Measurements from ENCODE around the gene BMP3.

The BMP3 gene

DNA sequence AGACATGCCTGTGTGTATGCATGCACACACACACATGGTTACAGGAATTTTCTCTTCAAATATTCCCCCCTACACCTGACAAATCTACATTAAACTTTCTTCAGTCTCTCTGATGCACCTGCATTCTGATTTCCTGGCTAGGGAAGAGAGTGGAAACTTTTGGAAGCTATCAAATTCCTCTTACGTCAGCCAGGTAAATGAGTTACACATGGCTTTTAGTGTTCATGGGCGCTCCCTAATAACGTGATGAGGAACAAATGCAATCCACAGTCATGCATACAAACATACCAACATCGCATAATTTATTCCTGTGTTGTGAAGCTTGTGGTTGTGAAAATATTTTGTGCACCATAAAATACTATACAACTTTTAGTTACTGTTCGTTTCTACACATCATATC is 34.9 kb downstream of the BMP3 start:
- Mint-ChIP-seq H3K9me3 (no peaks in the 10 kb centered on the region), H3K4me1 (no peaks in the 10 kb centered on the region), H3K27me3 (peaks cover 15% of the 10 kb centered on the region), H3K36me3 (no peaks in the 10 kb centered on the region), H3K27ac (no peak overlapping the region), H3K4me3 (no peak overlapping the region)

DNA sequence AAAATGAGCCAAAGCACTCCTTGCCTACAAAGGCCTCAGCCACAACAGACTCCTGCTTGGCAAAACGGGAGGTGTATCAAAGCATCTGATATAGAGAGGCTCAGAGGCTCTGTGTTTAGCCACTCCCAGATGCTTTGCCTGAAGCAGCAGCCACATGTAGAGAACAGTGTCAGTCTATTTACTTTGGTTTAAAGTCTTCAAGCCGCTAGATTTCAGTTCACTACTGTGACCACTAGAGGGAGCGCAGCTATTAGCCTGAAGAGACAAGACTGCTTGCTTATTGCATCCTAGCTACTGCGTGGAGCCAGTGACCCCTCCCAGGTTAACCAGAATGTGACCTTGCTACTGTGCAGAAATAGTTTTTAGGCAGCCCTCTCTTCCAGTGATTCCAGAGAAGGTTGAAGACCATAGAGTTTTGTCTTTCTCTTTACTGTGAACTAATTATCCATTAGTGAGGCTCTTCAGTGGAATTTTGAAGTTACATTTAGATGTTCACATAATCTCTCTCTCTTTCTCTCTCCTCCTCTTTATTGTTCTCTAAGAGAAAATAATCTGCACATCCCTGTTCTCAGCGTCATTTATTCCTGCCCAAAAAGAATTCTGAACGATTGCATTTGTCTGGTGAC is 39.3 kb downstream of the BMP3 start:
- H3K27me3 Mint-ChIP-seq: peaks cover 23% of the 10 kb centered on the region
- no peaks in the 10 kb centered on the region for H3K36me3 Mint-ChIP-seq
- H3K4me1 Mint-ChIP-seq: no peaks in the 10 kb centered on the region
- H3K27ac Mint-ChIP-seq: no peak overlapping the region
- no peak overlapping the region for H3K4me3 Mint-ChIP-seq
- no peaks in the 10 kb centered on the region for H3K9me3 Mint-ChIP-seq

DNA sequence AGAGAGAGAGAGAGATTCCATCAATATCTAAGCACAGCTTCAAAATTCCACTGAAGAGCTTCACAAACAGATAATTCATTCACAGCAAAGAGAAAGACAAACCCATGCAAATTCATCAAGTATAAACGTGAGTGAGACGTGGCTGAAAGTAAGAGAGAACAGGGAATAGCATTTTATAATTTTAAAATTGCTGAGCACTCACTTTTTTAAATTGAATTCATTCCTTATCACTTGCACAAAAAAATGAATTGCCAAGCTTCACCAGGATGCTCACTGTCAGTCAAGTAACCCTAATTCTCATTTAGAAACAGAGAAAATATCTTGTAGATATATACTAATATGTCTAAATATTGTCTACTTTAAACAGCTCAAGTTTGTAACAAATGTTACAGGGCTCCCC is 40.5 kb downstream of the BMP3 start:
- Mint-ChIP-seq H3K9me3 (no peaks in the 10 kb centered on the region), H3K36me3 (no peaks in the 10 kb centered on the region), H3K4me1 (no peaks in the 10 kb centered on the region), H3K27ac (no peak overlapping the region), H3K4me3 (no peak overlapping the region), H3K27me3 (peaks cover 19% of the 10 kb centered on the region)

DNA sequence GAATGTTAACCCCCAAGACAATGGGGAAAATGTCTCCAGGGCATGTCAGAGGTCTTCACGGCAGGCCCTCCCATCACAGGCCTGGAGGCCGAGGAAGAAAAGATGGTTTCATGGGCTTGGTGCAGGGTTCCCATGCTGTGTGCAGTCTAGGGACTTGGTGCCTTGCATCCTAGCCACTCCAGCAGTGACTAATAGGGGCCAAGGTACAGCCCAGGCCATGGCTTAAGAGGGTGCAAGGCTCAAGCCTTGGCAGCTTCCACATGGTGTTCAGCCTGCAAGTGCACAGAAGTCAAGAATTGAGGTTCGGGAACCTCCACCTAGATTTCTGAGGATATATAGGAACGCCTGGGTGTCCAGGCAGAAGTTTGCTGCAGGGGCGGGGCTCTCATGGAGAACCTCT is 50.6 kb downstream of the BMP3 start:
- H3K27me3 Mint-ChIP-seq: peaks cover 5% of the 10 kb centered on the region
- no peak overlapping the region for H3K4me3 Mint-ChIP-seq
- peaks cover 5% of the 10 kb centered on the region for H3K9me3 Mint-ChIP-seq
- H3K27ac Mint-ChIP-seq: no peak overlapping the region
- H3K4me1 Mint-ChIP-seq: no peaks in the 10 kb centered on the region
- no peaks in the 10 kb centered on the region for H3K36me3 Mint-ChIP-seq

DNA sequence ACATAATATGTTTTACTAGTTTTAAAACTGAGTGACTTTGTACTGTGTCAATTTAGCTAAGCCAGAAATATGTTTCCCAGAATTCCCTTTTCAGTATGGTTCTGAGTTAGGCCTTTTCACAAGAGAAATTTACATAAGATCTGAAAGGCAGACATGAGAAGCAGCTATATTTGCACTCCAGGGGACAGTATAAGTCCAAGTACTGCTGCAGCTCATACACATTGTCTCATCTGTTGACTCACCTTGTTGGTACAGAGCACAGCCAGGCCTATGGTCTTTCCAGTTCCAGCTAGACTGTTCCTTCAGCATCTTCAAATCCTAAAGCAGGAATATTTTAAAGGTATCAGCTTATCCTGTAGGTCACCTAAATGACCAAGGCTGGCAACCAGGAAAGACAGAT is 53.5 kb downstream of the BMP3 start:
- Mint-ChIP-seq H3K27ac (no peak overlapping the region), H3K9me3 (peaks cover 5% of the 10 kb centered on the region), H3K36me3 (no peaks in the 10 kb centered on the region), H3K4me3 (no peak overlapping the region), H3K27me3 (peaks cover 8% of the 10 kb centered on the region), H3K4me1 (no peaks in the 10 kb centered on the region)

DNA sequence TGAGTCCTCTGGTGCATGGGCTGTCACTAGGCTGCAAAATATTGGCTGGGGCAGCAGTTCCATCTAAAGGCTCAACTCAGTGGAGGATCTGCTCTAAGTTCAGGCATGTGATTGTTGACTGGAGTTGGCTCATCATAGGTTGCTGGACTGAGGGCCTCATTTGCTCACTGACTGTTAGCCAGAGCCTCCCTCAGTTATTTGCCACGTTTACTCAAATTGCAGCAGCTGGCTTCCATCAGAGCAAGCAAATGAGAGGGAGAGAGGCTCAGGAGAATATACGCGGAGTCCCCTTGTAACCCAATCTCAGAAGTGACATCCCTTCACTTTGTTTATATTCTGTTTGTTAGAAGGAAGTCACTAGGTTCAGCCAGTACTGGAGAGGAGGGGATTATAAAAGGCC is 54.1 kb downstream of the BMP3 start:
- H3K27ac Mint-ChIP-seq: no peak overlapping the region
- no peaks in the 10 kb centered on the region for H3K36me3 Mint-ChIP-seq
- no peak overlapping the region for H3K4me3 Mint-ChIP-seq
- H3K27me3 Mint-ChIP-seq: peaks cover 9% of the 10 kb centered on the region
- H3K9me3 Mint-ChIP-seq: peaks cover 5% of the 10 kb centered on the region
- H3K4me1 Mint-ChIP-seq: no peaks in the 10 kb centered on the region

DNA sequence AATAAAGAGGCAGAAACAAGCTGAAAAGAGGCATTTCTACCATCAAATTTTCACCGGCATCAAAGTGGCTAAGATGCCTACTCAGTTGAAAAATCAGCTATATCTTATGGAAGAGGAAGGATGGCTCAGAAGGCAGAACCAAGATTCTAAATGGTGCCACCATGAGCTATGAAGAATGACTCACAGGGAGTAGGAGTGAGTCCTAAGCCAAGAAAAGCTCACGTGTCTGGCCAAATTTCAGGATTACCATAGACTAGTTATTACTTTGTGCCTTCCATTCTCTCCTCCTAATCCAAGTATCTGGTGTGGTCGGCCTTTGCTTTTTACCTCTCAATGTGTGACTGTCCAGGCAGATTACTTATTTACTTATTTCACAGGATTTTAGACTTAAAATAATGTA is 54.8 kb downstream of the BMP3 start:
- Mint-ChIP-seq H3K4me1 (no peaks in the 10 kb centered on the region), H3K9me3 (peaks cover 5% of the 10 kb centered on the region), H3K36me3 (no peaks in the 10 kb centered on the region), H3K4me3 (no peak overlapping the region), H3K27ac (no peak overlapping the region), H3K27me3 (peaks cover 7% of the 10 kb centered on the region)

DNA sequence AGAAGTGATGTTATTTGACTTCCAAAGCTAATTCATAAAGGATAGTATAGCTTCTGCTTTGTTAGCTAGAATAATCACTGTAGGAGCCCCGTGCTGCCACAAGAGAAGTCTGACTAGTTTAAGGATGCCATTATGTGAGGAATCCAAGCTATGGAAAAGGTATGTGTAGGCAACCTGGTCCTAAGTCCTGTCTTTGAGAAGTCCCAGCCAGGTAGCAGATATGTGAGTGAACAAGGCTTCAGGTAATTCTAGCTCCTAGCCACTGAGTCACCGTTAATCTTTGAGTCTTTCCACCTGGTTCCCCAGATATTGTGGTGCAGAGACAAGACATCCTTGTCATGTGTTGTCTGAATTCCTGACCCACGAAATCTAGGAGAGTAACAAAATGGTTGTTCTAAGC is 55.5 kb downstream of the BMP3 start:
- no peaks in the 10 kb centered on the region for H3K36me3 Mint-ChIP-seq
- no peaks in the 10 kb centered on the region for H3K4me1 Mint-ChIP-seq
- no peak overlapping the region for H3K4me3 Mint-ChIP-seq
- peaks cover 5% of the 10 kb centered on the region for H3K9me3 Mint-ChIP-seq
- no peak overlapping the region for H3K27ac Mint-ChIP-seq
- peaks cover 5% of the 10 kb centered on the region for H3K27me3 Mint-ChIP-seq

DNA sequence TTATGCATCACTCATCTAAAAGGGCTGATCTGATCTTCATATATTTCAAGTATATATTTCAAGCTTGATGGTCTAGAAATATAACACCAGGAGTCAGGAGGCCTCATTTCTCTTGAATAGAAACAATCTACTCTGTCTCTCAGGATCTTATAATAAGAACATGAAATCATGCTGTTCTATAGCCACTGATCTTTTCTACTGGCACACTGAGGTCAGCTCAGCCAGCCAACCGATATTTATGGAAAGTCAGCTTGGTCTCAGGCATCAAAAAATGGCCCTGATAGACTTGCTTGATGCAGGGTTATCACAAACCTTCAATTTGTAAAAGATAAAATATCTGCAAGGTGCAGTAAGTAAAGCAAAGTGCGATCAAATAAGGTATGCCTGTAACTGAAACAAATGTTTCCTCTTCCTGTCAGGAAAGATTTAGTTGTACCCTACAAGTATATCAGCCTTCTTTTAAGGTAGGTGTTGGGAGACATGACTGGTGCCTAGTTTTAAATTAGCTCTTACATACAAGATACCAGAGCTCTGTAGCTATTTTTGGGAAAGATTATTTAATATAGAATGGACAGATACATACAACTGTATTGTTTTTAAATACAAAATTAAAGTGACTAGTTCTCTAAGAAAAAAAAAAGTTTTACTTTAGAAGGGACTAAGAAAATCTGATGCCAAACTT is 63.4 kb downstream of the BMP3 start:
- Mint-ChIP-seq H3K36me3 (no peaks in the 10 kb centered on the region), H3K4me1 (no peaks in the 10 kb centered on the region), H3K9me3 (no peaks in the 10 kb centered on the region)

DNA sequence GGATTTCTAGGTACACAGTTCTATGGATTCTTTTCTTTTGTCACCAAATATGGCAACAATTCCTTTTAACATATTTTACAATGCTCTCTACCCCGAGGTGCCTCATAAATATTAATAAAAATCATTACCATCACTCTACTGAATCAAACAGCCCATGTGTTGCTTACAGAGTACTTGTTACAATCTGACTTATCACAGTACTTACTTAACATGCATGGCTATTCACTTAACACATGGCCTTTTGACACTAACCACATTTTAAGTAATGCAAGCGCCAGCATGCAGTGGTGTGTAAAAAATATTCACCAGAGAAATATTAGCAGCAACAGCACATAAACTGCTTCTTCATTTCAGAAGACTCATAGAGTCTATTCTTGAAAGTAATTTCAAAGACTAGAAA is 64.9 kb downstream of the BMP3 start:
- Mint-ChIP-seq H3K27me3 (peaks cover 2% of the 10 kb centered on the region), H3K36me3 (no peaks in the 10 kb centered on the region), H3K4me3 (no peak overlapping the region), H3K9me3 (no peaks in the 10 kb centered on the region), H3K27ac (no peak overlapping the region), H3K4me1 (no peaks in the 10 kb centered on the region)

More for the DNA sequence above, 63.4 kb downstream of the BMP3 start:
- Mint-ChIP-seq H3K27me3 (peaks cover 4% of the 10 kb centered on the region), H3K4me3 (no peak overlapping the region), H3K27ac (no peak overlapping the region)

DNA sequence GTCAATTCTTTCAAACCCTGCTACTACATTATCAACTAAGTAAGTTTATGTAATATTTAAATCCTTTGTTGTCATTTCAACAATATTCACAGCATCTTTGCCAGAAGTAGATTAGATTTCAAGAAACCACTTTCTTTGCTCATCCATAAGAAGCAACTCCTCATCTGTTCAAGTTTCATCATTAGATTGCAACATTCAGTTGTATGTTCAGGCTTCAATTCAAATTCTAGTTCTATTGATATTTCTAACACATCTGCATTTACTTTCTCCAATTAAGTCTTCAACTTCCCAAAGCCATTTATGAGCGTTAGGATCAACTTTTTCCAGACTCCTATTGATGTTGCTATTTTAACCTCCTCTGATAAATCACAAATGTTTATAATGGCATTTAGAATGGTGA is 66.1 kb downstream of the BMP3 start:
- no peaks in the 10 kb centered on the region for H3K36me3 Mint-ChIP-seq
- H3K4me3 Mint-ChIP-seq: no peak overlapping the region
- H3K27ac Mint-ChIP-seq: no peak overlapping the region
- H3K27me3 Mint-ChIP-seq: peaks cover 2% of the 10 kb centered on the region
- no peaks in the 10 kb centered on the region for H3K4me1 Mint-ChIP-seq
- H3K9me3 Mint-ChIP-seq: no peaks in the 10 kb centered on the region

DNA sequence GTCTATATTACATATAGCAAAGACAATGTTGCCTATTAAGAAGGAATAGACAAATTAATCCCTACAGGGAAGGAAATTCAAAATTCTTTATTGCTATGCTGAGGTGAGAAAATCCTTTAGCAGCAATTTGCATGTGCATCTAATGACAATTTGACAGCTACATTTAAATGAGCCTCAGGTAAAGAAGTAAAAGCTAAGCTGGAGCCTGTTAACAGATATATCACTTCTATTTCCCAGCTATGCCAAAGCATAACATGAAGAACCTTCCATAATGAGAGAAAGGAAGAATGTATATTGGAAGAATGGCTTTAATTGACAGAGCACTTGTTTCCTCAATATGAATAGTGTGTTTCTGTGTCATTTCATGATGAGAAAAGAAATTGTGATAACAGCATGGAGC is 71.6 kb downstream of the BMP3 start:
- no peaks in the 10 kb centered on the region for H3K9me3 Mint-ChIP-seq
- H3K27me3 Mint-ChIP-seq: peaks cover 2% of the 10 kb centered on the region
- no peaks in the 10 kb centered on the region for H3K36me3 Mint-ChIP-seq
- no peak overlapping the region for H3K27ac Mint-ChIP-seq
- no peaks in the 10 kb centered on the region for H3K4me1 Mint-ChIP-seq
- H3K4me3 Mint-ChIP-seq: no peak overlapping the region

DNA sequence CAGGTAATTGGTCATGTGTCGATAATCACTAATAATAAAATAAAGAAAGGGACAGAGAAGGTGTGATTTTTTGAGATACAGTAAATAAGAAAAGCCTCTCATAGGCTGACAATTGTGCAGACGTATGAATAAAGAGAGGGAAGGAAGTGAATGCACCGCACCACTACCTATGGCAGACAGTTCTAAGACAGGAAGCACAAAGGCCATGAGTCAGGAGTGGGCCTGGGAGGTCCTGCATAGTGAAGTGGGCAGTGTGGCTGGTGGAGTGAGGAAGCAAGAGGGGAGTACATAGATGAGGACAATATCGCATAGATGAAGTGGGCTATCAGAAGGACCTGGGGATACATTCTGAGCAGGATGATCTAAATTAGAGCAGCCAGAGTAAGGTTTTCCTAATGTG is 75.6 kb downstream of the BMP3 start:
- Mint-ChIP-seq H3K27ac (no peak overlapping the region), H3K27me3 (peaks cover 2% of the 10 kb centered on the region), H3K36me3 (no peaks in the 10 kb centered on the region), H3K4me1 (no peaks in the 10 kb centered on the region), H3K4me3 (no peak overlapping the region), H3K9me3 (no peaks in the 10 kb centered on the region)

Measured in activated naive CD4-positive, alpha-beta T cell treated with anti-CD3 and anti-CD28 coated beads, Interleukin-2, amount 50 U/mL, for 24 hours (primary cell).